ENCODE measurements around the gene ESPL1. TPM values are rescaled to one million over a fixed set of nuclear protein-coding genes. Genes with fewer than 3 reads are reported as not detected.

Gene ESPL1
- total and polyA plus RNA-seq, 2 of the 13 experiments (the other 11 are each of a cell fraction or from before 2014, with no cell fraction given) = 5.8 to 11.5 TPM

- TF ChIP-seq, protein P1, sequence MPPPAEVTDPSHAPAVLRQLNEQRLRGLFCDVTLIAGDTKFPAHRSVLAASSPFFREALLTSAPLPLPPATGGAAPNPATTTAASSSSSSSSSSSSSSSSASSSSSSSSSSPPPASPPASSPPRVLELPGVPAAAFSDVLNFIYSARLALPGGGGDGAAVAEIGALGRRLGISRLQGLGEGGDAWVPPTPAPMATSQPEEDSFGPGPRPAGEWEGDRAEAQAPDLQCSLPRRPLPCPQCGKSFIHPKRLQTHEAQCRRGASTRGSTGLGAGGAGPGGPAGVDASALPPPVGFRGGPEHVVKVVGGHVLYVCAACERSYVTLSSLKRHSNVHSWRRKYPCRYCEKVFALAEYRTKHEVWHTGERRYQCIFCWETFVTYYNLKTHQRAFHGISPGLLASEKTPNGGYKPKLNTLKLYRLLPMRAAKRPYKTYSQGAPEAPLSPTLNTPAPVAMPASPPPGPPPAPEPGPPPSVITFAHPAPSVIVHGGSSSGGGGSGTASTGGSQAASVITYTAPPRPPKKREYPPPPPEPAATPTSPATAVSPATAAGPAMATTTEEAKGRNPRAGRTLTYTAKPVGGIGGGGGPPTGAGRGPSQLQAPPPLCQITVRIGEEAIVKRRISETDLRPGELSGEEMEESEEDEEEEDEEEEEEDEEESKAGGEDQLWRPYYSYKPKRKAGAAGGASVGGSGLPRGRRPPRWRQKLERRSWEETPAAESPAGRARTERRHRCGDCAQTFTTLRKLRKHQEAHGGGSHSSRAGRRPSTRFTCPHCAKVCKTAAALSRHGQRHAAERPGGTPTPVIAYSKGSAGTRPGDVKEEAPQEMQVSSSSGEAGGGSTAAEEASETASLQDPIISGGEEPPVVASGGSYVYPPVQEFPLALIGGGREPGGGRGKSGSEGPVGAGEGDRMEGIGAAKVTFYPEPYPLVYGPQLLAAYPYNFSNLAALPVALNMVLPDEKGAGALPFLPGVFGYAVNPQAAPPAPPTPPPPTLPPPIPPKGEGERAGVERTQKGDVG (CRISPR knock-in tag; IDR thresholded peaks at IDR 0.05; ENCODE audit: borderline replicate concordance) = no peak
- TF ChIP-seq ZNF12 (CRISPR knock-in tag; IDR thresholded peaks at IDR 0.05) (0 out of 2 replicates have a peak, but pooled peaks have one; percentile 4), NKX3-1 (CRISPR knock-in tag; IDR thresholded peaks at IDR 0.05) (no peak), SP4 (CRISPR knock-in tag; IDR thresholded peaks at IDR 0.05) (no peak), ZNF343 (CRISPR knock-in tag; IDR thresholded peaks at IDR 0.05) (no peak), ZNF432 (CRISPR knock-in tag; IDR thresholded peaks at IDR 0.05; ENCODE audit: borderline replicate concordance) (no peak), ZNF720 (CRISPR knock-in tag; IDR thresholded peaks at IDR 0.05) (no peak), ZNF3 (CRISPR knock-in tag; IDR thresholded peaks at IDR 0.05) (no peak), CREB1 (IDR thresholded peaks at IDR 0.05) (no peak), CREB1 (CRISPR knock-in tag; IDR thresholded peaks at IDR 0.05) (no peak), NFIC (IDR thresholded peaks at IDR 0.05; ENCODE audit: low read length) (no peak), PRDM4 (CRISPR knock-in tag; IDR thresholded peaks at IDR 0.05; ENCODE audit: borderline replicate concordance) (no peak), MIER2 (CRISPR knock-in tag; IDR thresholded peaks at IDR 0.05) (no peak), ZFP36L1 (CRISPR knock-in tag; IDR thresholded peaks at IDR 0.05) (no peak)
- TF ChIP-seq, protein P2, sequence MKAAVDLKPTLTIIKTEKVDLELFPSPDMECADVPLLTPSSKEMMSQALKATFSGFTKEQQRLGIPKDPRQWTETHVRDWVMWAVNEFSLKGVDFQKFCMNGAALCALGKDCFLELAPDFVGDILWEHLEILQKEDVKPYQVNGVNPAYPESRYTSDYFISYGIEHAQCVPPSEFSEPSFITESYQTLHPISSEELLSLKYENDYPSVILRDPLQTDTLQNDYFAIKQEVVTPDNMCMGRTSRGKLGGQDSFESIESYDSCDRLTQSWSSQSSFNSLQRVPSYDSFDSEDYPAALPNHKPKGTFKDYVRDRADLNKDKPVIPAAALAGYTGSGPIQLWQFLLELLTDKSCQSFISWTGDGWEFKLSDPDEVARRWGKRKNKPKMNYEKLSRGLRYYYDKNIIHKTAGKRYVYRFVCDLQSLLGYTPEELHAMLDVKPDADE (CRISPR knock-in tag; IDR thresholded peaks at IDR 0.05) = no peak
- TF ChIP-seq, protein P3, sequence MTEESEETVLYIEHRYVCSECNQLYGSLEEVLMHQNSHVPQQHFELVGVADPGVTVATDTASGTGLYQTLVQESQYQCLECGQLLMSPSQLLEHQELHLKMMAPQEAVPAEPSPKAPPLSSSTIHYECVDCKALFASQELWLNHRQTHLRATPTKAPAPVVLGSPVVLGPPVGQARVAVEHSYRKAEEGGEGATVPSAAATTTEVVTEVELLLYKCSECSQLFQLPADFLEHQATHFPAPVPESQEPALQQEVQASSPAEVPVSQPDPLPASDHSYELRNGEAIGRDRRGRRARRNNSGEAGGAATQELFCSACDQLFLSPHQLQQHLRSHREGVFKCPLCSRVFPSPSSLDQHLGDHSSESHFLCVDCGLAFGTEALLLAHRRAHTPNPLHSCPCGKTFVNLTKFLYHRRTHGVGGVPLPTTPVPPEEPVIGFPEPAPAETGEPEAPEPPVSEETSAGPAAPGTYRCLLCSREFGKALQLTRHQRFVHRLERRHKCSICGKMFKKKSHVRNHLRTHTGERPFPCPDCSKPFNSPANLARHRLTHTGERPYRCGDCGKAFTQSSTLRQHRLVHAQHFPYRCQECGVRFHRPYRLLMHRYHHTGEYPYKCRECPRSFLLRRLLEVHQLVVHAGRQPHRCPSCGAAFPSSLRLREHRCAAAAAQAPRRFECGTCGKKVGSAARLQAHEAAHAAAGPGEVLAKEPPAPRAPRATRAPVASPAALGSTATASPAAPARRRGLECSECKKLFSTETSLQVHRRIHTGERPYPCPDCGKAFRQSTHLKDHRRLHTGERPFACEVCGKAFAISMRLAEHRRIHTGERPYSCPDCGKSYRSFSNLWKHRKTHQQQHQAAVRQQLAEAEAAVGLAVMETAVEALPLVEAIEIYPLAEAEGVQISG (CRISPR knock-in tag; IDR thresholded peaks at IDR 0.05) = 0 out of 2 replicates have a peak, but pooled peaks have one; percentile 32
- TF ChIP-seq, protein P4, sequence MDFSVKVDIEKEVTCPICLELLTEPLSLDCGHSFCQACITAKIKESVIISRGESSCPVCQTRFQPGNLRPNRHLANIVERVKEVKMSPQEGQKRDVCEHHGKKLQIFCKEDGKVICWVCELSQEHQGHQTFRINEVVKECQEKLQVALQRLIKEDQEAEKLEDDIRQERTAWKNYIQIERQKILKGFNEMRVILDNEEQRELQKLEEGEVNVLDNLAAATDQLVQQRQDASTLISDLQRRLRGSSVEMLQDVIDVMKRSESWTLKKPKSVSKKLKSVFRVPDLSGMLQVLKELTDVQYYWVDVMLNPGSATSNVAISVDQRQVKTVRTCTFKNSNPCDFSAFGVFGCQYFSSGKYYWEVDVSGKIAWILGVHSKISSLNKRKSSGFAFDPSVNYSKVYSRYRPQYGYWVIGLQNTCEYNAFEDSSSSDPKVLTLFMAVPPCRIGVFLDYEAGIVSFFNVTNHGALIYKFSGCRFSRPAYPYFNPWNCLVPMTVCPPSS (IDR thresholded peaks at IDR 0.05) = no peak
Observed at GRCh38 chr12:53220694-53221202, 47.4 kb upstream of the ESPL1 start (continued).

Measured in HepG2 (cell line).